Measurements from ENCODE around the gene TAF5L.
A peak's percentile ranks its signal among the peaks of the same experiment; 100 is the strongest.
"Not testable (repeated sequence)": the region's sequence is repeated elsewhere in the genome, so short reads cannot be mapped to it uniquely, and the experiment has no call there.

Gene TAF5L

GRCh38 chr1:229567109-229567868 lies 58.6 kb downstream of the TAF5L start:
- DNase-seq (ENCODE audit: low read depth): no peak

GRCh38 chr1:229563701-229564100 lies 62.2 kb downstream of the TAF5L start:
- DNase-seq (ENCODE audit: low read depth): no peak

GRCh38 chr1:229563241-229563640 lies 62.7 kb downstream of the TAF5L start:
- no peak for DNase-seq (ENCODE audit: low read depth)

- DNase-seq (ENCODE audit: low read depth): no peak
Measured at GRCh38 chr1:229562686-229563085, 63.2 kb downstream of the TAF5L start.

- DNase-seq (ENCODE audit: low read depth): no peak
Measured at GRCh38 chr1:229561141-229561540, 64.8 kb downstream of the TAF5L start.

- not testable (repeated sequence) for DNase-seq (ENCODE audit: low read depth)
Measured at GRCh38 chr1:229560124-229560523, 65.8 kb downstream of the TAF5L start.

GRCh38 chr1:229559336-229559801 lies 66.6 kb downstream of the TAF5L start:
- peak; percentile 2 for DNase-seq (ENCODE audit: low read depth)

GRCh38 chr1:229558460-229559335 lies 67.2 kb downstream of the TAF5L start, which contains the start of gene ABCB10:
Gene ABCB10, minus strand, starts transcription at chr1:229558707. Its CDS starts 55 bp downstream, at chr1:229558652.
- peak; percentile 80 for DNase-seq (ENCODE audit: low read depth)

GRCh38 chr1:229557913-229558414 lies 68.0 kb downstream of the TAF5L start:
- DNase-seq (ENCODE audit: low read depth): peak; percentile 14

- no peak for DNase-seq (ENCODE audit: low read depth)
Measured at GRCh38 chr1:229557200-229557850, 68.6 kb downstream of the TAF5L start.

GRCh38 chr1:229554886-229555621 lies 70.9 kb downstream of the TAF5L start:
- no peak for DNase-seq (ENCODE audit: low read depth)

GRCh38 chr1:229553621-229554130 lies 72.2 kb downstream of the TAF5L start:
- DNase-seq (ENCODE audit: low read depth): no peak

- no peak for DNase-seq (ENCODE audit: low read depth)
Measured at GRCh38 chr1:229552732-229553131, 73.2 kb downstream of the TAF5L start.

GRCh38 chr1:229550812-229551567 lies 74.9 kb downstream of the TAF5L start:
- no peak for DNase-seq (ENCODE audit: low read depth)

- no peak for DNase-seq (ENCODE audit: low read depth)
Measured at GRCh38 chr1:229547542-229547941, 78.4 kb downstream of the TAF5L start.

GRCh38 chr1:229544587-229544986 lies 81.3 kb downstream of the TAF5L start:
- no peak for DNase-seq (ENCODE audit: low read depth)

All from activated T-helper 1 cell treated with Interleukin-2 at 50 U/mL for 16 hours (primary cell).